GM18867 (cell line): ENCODE data around the gene MFSD12.
"Not testable (repeated sequence)": the region's sequence is repeated elsewhere in the genome, so short reads cannot be mapped to it uniquely, and the experiment has no call there.

Experiments used
- ATAC-seq: cut with Tn5 transposase; IDR thresholded peaks from one replicate; pipeline ENCODE4 v1.9.1; 2021; ENCODE audit warnings: mild to moderate bottlenecking, moderate library complexity; ENCODE audit not compliant: unreplicated experiment

MFSD12 gene

DNA sequence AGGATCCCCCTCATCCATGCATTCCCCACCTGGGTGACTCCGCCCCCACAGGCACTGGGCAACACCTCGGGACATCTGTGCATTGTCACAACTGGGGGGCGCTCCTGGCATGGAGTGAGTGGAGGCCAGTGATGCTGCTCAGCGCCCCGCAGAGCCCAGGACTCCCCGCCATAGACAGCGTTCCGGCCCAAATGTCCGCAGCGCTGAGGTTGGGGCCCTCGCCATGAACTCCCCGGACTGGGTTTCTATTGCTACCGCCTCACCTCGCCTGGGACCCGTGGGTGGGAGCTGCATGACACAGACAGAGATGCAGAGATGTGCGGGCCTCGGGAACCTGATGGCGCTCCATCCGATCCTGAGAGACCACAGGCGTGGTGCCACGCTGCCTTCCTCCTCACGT lies 46.7 kb downstream of the MFSD12 start:
- no peak for ATAC-seq

DNA sequence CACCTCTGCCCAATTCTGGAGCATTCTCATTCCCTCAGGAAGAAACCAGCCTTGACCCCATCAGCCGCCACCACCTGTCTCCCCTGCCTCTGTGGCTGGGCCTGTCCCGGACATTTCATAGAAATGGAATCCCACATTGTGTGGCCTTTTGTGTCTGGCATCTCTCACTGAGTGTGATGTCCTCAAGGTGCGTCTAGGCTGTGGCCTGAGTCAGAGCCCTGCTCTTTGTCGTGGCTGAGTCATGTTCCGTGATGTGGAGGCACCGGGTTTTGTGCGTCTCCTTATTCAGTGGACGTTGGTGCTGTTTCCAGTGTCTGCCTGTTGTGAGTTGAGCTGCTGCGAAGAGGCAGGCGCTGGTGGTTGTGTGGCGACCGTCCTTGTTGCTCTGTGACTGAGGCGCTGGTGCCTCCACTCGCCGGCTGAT lies 47.8 kb downstream of the MFSD12 start:
- no peak for ATAC-seq

DNA sequence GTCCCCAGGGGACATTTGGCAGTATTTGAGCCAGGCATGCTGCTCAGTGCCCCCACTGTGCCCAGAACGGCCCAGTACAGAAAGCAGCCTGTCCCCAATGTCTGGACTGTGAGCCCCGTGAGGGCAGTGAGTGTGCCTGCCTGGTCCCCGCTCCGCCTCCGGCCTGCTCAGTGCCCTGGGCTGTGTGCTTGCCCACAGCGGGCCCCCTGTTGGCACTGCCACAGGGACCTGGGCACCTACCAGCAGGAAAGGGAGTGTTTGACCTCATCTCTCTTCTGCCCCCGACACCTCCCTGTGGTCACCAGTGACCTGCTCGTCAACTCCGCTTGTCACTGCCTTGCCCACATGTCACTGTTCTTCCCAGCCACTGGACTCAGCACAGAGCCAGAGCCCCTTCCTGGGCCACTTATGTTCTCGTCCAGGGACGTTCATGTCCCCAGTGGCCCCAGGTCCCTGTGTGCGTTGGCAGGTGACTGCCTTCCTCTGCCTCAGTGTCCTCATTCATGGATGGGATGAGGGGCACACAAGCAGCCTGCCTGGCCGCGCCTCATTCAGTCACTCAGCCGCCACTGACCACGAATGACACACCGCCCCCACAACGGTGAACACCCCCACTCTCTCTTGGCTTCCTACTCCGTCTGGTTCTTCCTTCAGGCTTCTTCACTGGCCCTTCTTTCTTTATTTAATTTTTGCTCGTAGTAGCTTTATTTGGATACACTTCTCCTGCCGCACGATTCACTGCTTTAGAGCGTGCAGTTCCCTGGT lies 48.4 kb downstream of the MFSD12 start:
- ATAC-seq: no peak

DNA sequence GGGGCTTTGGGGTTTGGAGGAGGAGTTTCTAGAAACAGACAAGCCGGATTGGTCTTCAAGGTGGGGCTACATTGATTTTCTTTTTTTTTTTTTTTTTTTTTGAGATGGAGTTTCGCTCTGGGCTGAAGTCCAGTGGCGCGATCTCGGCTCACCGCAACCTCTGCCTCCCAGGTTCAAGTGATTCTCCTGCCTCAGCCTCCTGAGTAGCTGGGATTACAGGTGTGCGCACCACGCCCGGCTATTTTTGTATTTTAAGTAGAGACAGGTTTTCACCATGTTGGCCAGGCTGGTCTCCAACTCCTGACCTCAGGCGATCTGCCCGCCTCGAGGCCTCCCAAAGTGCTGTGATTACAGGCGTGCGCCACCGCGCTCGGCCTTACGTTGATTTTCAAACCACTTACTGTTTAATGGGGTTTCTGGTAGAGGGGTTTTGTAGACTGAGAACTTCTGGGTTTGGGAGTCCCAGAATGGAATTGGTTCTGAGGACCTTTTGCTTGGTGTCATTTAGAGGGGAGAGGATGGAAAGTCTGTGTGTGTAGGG lies 49.2 kb downstream of the MFSD12 start:
- not testable (repeated sequence) for ATAC-seq

DNA sequence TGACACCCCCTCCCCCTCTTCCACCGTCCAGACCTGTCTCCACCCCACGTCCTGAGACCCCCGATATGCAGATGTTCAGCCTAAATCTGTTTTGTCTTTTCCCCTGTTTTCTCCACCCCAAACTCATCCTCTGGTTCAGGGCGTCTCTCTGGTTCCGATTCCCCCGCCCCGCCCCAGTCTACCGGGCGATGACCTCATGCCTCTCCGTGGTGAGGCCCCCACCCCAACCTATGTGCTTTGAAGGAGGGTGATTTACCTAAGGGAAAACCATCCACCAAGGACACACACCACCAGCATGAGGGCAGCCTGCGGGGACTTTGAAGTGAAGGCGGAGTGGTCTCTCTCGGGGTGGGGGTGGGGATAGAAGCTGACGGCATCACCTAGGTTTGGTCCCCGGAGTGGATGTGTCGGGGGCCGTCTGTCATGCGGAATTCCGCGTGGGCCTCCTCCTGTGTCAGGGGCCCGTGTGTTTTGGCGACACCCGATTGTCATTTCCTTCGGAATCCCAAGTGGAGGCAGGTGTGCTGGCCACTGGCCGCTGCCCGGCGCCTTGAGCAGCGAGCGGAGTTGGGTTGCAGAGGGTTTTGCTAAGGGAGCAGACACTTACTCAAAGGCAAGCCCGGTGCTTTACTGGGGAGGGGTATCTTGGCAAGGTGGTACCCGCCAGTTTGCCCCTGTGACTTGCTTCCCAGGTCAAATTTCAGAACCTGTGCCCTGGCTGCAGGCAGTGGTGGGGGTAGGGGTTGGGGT lies 49.8 kb downstream of the MFSD12 start:
- ATAC-seq: no peak

DNA sequence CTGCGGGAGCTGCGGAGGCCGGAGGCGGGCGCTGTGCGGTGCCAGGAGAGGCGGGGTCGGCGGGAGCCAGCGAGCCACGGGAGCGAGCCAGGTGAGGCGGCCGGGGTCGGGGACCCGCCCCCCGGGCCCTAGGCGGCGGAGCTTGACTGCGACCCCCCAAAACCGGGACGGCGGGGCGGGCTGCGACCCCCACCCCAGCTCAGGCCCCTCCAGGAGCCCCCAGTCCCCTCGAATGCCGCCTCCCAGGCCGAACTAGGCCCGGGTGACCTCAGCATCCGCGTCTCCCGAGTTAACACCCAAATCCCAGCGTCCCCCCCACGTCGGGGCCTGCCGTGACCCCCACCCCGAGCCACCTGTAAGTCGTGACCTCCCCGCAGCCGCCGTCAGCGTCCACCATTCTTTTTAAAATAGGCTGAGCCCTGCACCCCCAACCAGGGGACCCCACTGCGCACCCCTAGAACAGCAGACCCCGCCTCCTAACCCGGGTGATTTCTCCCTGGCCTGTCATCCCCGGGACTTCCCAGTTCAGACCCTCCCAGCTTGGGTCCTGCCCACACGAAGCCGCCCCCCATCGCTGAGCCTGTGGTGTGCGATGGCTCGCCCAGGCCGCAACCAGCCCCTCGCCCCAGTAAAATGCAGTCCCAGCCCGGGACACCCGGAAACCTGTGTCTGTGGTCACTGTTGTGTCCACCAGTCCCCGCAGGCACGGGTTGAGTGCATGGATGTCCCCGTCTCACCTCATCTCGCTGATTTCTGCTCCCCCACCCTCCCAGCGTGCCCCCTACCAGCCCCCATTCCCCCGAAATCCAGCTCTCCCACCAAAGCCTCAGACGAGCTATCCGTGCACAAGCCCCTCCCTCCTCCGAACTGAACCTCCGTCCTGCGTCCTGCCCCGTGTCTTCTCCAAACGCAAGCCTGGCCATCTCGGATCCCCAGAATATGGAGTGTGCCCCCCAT lies 50.7 kb downstream of the MFSD12 start:
- ATAC-seq: peak; percentile 14

DNA sequence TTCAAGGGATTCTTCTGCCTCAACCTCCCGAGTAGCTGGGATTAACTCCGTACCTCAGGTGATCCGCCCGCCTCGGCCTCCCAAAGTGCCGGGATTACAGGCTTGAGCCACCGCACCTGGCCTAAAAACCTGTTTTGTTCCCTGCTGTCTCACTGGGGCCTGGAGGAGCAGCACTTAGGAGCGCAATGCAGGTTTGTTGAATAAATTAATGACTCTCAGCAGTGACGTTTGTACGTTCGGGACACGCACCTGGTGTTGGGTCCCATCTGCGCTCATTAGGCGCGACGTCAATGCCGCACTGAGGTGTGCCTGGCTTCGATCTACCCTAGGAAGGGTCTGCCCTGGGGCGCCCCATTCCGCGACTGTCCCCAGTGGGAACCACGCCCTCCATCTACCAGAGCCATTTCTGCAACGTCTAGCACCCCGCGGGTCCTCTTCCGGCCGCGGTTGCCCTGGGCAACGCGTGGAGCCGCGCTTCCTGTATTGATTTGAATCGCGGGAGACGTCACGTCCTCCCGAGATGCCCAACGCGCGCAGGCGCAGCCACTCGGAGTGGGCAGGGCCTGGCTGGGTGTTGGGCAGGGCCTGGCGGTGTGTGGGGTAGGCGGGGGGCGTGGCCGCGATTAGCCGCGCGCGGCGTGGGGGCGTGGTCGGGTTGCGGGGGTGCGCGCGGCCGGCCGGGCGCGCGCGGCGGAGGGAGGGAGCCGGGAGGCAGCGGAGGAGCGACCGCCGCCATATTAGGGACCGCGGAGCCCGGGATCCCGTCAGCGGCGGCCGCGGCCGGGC lies 51.6 kb downstream of the MFSD12 start, which contains the start of gene FZR1:
TSS of gene FZR1 (plus strand) at position 714 of the 786 bp plus-strand sequence. CDS start 16,679 bp downstream, outside the sequence.
- peak; percentile 85 for ATAC-seq

DNA sequence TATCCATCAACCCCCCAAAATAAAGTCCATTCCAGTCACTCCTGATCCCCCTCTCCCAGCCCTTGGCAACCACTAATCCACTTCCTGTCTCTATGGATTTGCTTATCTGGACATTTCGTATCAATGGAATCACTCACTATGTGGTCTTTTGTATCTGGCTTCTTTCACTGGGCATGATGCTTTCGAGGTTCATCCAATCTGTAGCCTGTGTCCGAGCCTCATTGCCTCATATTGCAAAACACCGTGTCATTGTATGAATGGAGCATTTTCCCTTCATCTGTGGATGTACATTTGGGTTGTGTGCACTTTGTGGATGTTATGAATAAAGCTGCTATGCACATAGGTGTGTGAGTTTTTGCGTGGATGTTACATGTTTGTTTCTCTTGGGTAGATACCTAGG lies 52.7 kb downstream of the MFSD12 start:
- no peak for ATAC-seq

DNA sequence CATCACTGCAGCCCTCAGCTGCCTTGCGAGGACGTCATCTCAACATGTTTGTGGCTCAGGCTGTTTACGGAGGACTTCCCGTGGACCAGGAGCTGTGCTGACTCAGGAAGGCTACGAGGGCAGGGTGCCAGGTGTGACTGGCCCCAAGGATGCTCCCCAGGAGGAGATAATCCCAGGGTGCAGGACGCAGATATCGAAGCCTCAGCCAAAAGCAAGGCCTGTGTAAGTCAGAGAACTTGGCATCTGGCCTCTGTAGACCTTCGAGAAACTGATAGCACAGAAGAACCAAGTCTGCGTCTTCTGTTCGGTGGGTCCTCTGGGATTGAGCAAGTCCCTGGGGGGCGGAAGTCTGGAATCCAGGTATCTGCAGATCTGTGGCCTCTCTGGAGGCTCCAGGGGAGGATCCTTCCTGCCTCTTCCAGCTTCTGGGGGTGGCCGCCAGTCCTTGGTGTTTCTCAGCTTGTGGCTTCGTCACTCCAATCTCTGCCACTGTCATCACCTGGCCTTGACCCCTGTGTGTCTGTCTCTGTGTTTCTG lies 54.3 kb downstream of the MFSD12 start:
- ATAC-seq: no peak

DNA sequence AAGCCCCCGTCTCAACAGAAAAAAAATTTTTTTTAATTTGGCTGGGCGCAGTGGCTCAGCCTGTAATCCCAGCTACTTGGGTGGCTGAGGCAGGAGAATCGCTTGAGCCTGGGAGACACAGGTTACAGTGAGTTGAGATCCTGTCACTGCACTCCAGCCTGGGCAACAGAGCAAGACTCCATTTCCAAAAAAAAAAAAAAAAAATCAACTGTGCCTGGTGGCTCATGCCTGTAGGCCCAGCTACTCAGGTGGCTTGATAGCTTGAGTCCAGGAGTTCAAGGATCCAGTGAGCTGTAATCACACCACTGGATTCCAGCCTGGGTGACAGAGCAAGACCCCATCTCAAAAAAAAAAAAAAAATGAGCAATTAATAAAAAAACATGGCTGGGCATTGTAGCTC lies 55.6 kb downstream of the MFSD12 start:
- no peak for ATAC-seq

DNA sequence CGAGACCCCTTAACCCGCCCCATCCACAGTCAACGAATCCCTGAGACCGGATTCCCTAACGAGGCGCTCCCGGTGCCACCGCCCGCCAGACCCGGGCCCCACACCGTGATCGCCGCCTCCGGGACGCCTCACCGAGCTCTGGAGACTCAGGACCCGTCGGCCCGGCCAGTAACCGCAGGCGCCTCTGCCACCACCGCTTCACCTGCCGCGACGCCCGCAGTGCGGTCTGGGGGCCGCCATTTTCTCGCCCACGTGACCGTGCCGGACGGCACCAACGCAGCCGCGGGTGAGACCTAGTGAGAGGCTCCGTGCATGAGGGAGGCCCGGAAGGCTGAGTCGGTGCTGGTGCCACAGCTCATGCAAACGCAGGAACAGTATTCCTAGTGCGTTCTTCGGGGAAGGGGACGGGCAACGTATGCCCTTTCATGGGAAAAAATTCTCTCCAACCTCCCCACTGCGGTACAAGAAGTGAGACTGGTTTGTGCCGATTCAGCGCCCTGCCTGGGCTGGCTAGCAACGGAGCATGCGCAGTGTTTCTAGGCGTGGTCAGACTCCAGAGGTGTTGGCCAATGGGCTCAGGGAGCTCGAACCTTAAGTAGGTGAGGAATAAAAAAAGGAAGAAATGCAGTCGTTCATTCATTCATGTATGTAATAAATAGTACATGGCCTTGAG lies 56.8 kb downstream of the MFSD12 start, which contains the start of gene DOHH:
TSS of gene DOHH (minus strand) at position 246 of the 673 bp plus-strand sequence. CDS start 3,860 bp downstream, outside the sequence.
- peak; percentile 79 for ATAC-seq

DNA sequence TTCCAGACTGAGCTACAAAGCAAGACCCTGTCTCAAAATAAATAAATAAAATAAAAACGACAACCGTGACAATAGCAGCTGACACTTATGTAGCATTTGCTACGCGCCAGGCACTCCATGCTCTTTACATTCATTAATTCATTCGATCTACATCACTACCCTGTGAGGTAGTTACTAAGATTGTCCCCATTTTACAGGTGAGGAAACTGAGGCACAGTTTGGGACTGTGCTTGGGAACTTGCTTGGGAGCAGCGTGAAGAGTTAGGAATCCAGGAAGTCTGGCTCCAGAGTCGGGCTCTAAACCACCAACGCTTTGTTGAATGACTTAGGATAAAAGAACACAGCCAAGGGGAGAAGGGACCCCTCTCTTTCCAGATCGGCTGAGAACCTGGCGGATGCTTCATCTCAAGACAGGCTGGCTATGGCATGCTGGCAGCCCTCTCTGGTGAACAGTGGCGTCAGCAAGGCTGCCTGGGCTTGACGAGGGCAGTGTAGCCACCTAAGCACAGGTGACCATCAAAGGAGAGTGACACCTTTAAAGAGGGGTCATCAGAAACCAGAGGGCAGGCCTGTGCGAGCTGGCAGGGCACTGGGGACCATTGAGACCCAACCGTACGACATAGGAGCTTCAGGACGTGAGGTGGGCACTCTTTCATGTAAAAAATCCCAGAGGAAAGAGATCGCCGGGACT lies 57.5 kb downstream of the MFSD12 start:
- ATAC-seq: peak; percentile 8

DNA sequence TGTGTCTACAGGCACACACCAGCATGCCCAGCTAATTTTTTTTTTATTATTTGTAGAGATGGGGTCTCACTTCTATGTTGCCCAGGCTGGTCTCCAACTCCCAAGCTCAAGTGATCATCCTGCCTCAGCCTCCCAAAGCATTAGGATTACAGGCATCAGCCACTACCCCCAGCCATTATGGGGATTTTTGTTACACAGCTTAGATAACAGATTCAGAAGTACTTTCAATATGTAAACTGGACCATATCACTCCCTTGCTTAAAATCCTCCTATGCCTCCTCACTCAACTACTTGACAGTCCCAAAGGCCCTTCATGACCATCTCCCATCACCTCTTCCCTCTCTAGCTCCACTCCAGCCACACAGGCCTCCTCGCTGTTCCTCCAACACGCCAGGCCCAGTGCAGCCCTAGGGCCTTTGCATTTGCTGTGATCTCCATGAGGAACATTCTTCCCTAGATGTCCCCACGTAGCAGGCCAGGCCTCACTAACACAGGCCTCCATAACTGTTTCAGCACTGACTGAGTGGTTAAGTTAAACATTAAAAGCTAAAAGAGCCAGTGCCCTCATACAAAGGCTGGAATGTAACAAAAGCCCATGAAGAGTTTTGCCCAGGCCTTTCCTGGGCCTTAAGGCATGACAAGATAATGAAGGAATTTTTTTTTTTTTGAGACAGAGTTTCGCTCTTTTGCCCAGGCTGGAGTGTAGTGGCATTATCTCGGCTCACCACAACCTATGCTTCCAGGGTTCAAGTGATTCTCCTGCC lies 59.4 kb downstream of the MFSD12 start:
- ATAC-seq: no peak

DNA sequence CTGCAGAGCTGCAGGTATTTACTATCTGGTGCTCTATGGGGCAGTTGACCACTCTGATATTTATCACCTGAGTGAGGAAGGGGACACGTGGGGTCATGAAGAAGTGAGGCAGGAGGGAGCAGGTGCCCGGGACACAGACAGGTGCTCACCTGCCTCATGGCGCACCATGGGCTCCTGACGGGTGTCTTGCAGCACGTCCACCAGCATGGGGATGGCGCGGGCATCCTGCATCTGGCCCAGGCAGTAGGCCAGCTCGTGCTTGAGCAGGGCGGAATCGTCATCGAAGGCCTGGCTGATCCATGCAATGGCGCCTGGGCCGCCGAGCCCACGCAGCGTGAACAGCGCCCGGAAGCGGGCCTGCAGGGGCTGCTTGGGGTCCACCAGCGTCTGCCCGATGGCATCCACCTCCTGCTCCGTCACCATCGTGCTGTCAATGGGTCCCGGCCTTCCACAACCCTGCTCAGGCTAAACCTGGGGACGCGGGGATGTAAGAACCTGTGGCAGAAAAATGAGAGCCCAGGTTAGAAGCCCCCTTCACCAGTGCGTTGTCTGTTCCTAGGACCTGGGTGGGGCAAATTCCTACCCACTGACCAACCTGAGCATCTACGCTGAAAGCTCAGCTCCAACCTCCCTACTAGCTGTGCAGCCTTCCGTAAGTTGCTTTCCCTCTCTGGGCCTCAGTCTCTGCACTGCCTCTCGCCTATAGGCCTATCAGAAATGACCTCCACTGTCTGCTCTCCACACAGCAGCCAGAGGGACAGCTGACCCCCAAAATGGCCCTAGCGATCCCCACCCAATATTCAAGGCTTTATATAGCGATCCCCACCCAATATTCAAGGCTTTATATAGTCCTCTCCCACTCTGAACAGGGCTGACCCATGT lies 60.8 kb downstream of the MFSD12 start:
- ATAC-seq: no peak

DNA sequence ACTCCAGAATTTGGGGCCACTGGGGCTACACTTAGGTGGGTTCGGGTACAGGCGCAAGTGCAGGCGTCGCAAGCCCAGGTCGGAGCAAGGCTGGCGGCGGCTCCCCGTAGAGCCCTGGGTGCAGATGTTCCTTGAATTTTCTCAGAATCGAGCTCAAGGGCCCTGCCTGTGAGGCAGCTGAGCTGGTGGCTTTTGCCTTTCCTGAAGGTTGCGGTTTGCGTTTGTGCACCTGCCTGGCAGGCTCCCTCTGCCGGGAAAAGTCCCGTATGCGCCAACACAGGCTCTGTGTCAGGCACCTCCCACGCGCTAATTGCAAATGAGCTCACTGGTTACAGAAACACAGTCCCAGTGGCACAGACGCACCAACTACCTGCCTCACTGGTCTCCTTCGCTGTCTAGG lies 62.8 kb downstream of the MFSD12 start:
- no peak for ATAC-seq
